ENCODE results near the gene NOS1AP. TPM values are rescaled to one million over a fixed set of nuclear protein-coding genes. Genes with fewer than 3 reads are reported as not detected.

The NOS1AP gene
- total RNA-seq, 2 donors from 2014 or later, result 3.1 to 4.0 TPM

GRCh38 chr1:162212713-162213112 lies 143.2 kb downstream of the NOS1AP start:
- no peaks in the 10 kb centered on the region for H3K9me3 ChIP-seq
- H3K4me1 ChIP-seq, result peaks cover 40% of the 10 kb centered on the region
- H3K36me3 ChIP-seq (replicated peaks in 1 of 2; ENCODE audit: insufficient read depth in 1 of 2, low read depth in 2 of 2), result no peaks in the 10 kb centered on the region
- intact Hi-C loops (cut with DNase I), result no loop called here
- no peak for TF ChIP-seq POLR2A (IDR thresholded peaks at IDR 0.05)
- no peak for TF ChIP-seq CTCF (IDR thresholded peaks at IDR 0.05)
- H3K27ac ChIP-seq, result peak overlapping the region; percentile 40 to 78 (median 54)
- no peak for ATAC-seq
- no peaks in the 10 kb centered on the region for H3K27me3 ChIP-seq
- no peak overlapping the region for H3K4me3 ChIP-seq
- 83 to 86% methylated on average over 7 of the region's 7 CpGs for WGBS, 2 donors
- no peak for DNase-seq

- peaks cover 40% of the 10 kb centered on the region for H3K4me1 ChIP-seq
- no peaks in the 10 kb centered on the region for H3K9me3 ChIP-seq
- no peak for TF ChIP-seq CTCF (IDR thresholded peaks at IDR 0.05)
- TF ChIP-seq POLR2A (IDR thresholded peaks at IDR 0.05), result no peak
- ATAC-seq (peak; percentile 89), DNase-seq (peak; percentile 76 to 87 (median 84))
- WGBS, 2 donors, result 25 to 27% methylated on average over 7 of the region's 7 CpGs
- H3K36me3 ChIP-seq (replicated peaks in 1 of 2; ENCODE audit: insufficient read depth in 1 of 2, low read depth in 2 of 2), result no peaks in the 10 kb centered on the region
- intact Hi-C loops (cut with DNase I), result no loop called here
- no peak overlapping the region for H3K4me3 ChIP-seq
- H3K27me3 ChIP-seq, result no peaks in the 10 kb centered on the region
- H3K27ac ChIP-seq, result peak overlapping the region; percentile 40 to 78 (median 54)
These were observed 143.9 kb downstream of the NOS1AP start for GRCh38 chr1:162213281-162213912.

- intact Hi-C loops (cut with DNase I), result no loop called here
- no peaks in the 10 kb centered on the region for H3K36me3 ChIP-seq (replicated peaks in 1 of 2; ENCODE audit: insufficient read depth in 1 of 2, low read depth in 2 of 2)
- DNase-seq (no peak), ATAC-seq (no peak)
- H3K4me3 ChIP-seq, result no peak overlapping the region
- 67% methylated on average over 6 of the region's 6 CpGs for WGBS, 2 donors
- TF ChIP-seq POLR2A (IDR thresholded peaks at IDR 0.05) (no peak), CTCF (IDR thresholded peaks at IDR 0.05) (no peak)
- H3K4me1 ChIP-seq, result peaks cover 40% of the 10 kb centered on the region
- no peaks in the 10 kb centered on the region for H3K27me3 ChIP-seq
- H3K9me3 ChIP-seq, result no peaks in the 10 kb centered on the region
- H3K27ac ChIP-seq, result peak overlapping the region in 3 of 4 donors; percentile 44 to 78 (median 63)
These were observed 144.7 kb downstream of the NOS1AP start for GRCh38 chr1:162214202-162214601.

- Histone ChIP-seq H3K9me3 (no peaks in the 10 kb centered on the region), H3K27me3 (no peaks in the 10 kb centered on the region), H3K4me1 (peaks cover 40% of the 10 kb centered on the region), H3K27ac (peak overlapping the region in 3 of 4 donors; percentile 36 to 78 (median 60)), H3K36me3 (replicated peaks in 1 of 2; ENCODE audit: insufficient read depth in 1 of 2, low read depth in 2 of 2) (no peaks in the 10 kb centered on the region), H3K4me3 (no peak overlapping the region)
- TF ChIP-seq CTCF (IDR thresholded peaks at IDR 0.05) (no peak), POLR2A (IDR thresholded peaks at IDR 0.05) (no peak)
- 39 to 56% methylated on average over 5 of the region's 5 CpGs for WGBS, 2 donors
- peak; percentile 52 for ATAC-seq
- DNase-seq, result peak in 3 of 4 donors; percentile 14 to 37 (median 37)
- intact Hi-C loops (cut with DNase I), result no loop called here
These were observed 146.4 kb downstream of the NOS1AP start for GRCh38 chr1:162215902-162216301.

GRCh38 chr1:162216604-162217003 lies 147.1 kb downstream of the NOS1AP start:
- peak overlapping the region in 2 of 4 donors; percentile 36 to 78 for H3K27ac ChIP-seq
- H3K27me3 ChIP-seq, result no peaks in the 10 kb centered on the region
- no peaks in the 10 kb centered on the region for H3K36me3 ChIP-seq (replicated peaks in 1 of 2; ENCODE audit: insufficient read depth in 1 of 2, low read depth in 2 of 2)
- no peak overlapping the region for H3K4me3 ChIP-seq
- no peak for DNase-seq
- no peak for ATAC-seq
- 96 to 100% methylated on average over 1 of the region's 1 CpG for WGBS, 2 donors
- intact Hi-C loops (cut with DNase I), result no loop called here
- no peaks in the 10 kb centered on the region for H3K9me3 ChIP-seq
- peaks cover 38% of the 10 kb centered on the region for H3K4me1 ChIP-seq
- TF ChIP-seq CTCF (IDR thresholded peaks at IDR 0.05) (no peak), POLR2A (IDR thresholded peaks at IDR 0.05) (no peak)

Measured in body of pancreas (tissue), 4 donors.